KMS-11 (cell line): ENCODE results near the gene TSPAN9.

Experiments
- H2AFZ ChIP-seq: fragments of 200-600 bp; sonication (generic); 2 replicates; pipeline ENCODE4 v1.6.1; 2016; ENCODE audit warnings: antibody characterized with exemption, mixed run types, low read depth
- H3K27ac ChIP-seq: fragments of 200-600 bp; sonication (generic); 2 replicates; pipeline ENCODE4 v1.6.1; 2016; ENCODE audit warnings: mild to moderate bottlenecking, mixed run types
- H3K27me3 ChIP-seq: fragments of 200-600 bp; sonication (generic); 2 replicates; pipeline ENCODE4 v1.6.1; 2017; ENCODE audit warnings: mild to moderate bottlenecking, low read depth, mixed run types, moderate library complexity; ENCODE audit not compliant: insufficient read depth
- H3K36me3 ChIP-seq: fragments of 200-600 bp; sonication (generic); 2 replicates; pipeline ENCODE4 v1.6.1; 2017; ENCODE audit warnings: mild to moderate bottlenecking, mixed run types; ENCODE audit not compliant: insufficient read depth
- H3K4me1 ChIP-seq: fragments of 200-600 bp; sonication (generic); 2 replicates; pipeline ENCODE4 v1.6.1; 2016; ENCODE audit warnings: mild to moderate bottlenecking, low read depth, mixed run types; ENCODE audit not compliant: poor library complexity, severe bottlenecking
- H3K4me2 ChIP-seq: fragments of 200-600 bp; sonication (generic); 2 replicates; pipeline ENCODE4 v1.7.0; 2016; ENCODE audit warnings: mild to moderate bottlenecking, mixed run types
- H3K4me3 ChIP-seq: fragments of 200-600 bp; sonication (generic); IDR thresholded peaks from 2 replicates; pipeline ENCODE4 v1.6.1; 2017; ENCODE audit warnings: low read depth, low read length, mixed read lengths; ENCODE audit not compliant: insufficient read depth
- H3K79me2 ChIP-seq: fragments of 200-600 bp; sonication (generic); 2 replicates; pipeline ENCODE4 v1.6.1; 2016; ENCODE audit warnings: low read depth, mixed run types; ENCODE audit not compliant: insufficient read depth
- H3K9ac ChIP-seq: fragments of 200-600 bp; sonication (generic); 2 replicates; pipeline ENCODE4 v1.6.1; 2016; ENCODE audit warnings: mild to moderate bottlenecking, mixed run types
- H4K20me1 ChIP-seq: fragments of 200-600 bp; sonication (generic); 2 replicates; pipeline ENCODE4 v1.6.1; 2016; ENCODE audit warnings: mild to moderate bottlenecking, mixed run types; ENCODE audit not compliant: insufficient read depth
- CTCF ChIP-seq: fragments of 200-600 bp; sonication (generic); conservative IDR thresholded peaks from 2 replicates; pipeline ENCODE4 v1.6.1; 2017; ENCODE audit warnings: low read depth, mild to moderate bottlenecking, antibody characterized with exemption, low read length, moderate library complexity, mixed read lengths

TSPAN9 gene

GRCh38 chr12:3185260-3185870, 108.2 kb downstream of the TSPAN9 start:
- H3K4me2 ChIP-seq, result no peak overlapping the region
- H3K9ac ChIP-seq, result no peak overlapping the region
- H3K4me1 ChIP-seq, result no peaks in the 10 kb centered on the region
- H4K20me1 ChIP-seq, result no peaks in the 10 kb centered on the region
- H3K4me3 ChIP-seq, result no peak overlapping the region
- no peaks in the 10 kb centered on the region for H3K79me2 ChIP-seq
- H3K27ac ChIP-seq, result no peak overlapping the region
- TF ChIP-seq CTCF, result no peak
- no peaks in the 10 kb centered on the region for H3K36me3 ChIP-seq
- H2AFZ ChIP-seq, result no peak overlapping the region
- no peaks in the 10 kb centered on the region for H3K27me3 ChIP-seq

GRCh38 chr12:3186546-3187215, 109.5 kb downstream of the TSPAN9 start:
- H3K4me2 ChIP-seq, result no peak overlapping the region
- TF ChIP-seq CTCF, result no peak
- H3K79me2 ChIP-seq, result no peaks in the 10 kb centered on the region
- H3K9ac ChIP-seq, result no peak overlapping the region
- no peaks in the 10 kb centered on the region for H3K36me3 ChIP-seq
- H3K27ac ChIP-seq, result no peak overlapping the region
- H3K27me3 ChIP-seq, result no peaks in the 10 kb centered on the region
- H3K4me1 ChIP-seq, result no peaks in the 10 kb centered on the region
- H4K20me1 ChIP-seq, result no peaks in the 10 kb centered on the region
- H3K4me3 ChIP-seq, result no peak overlapping the region
- H2AFZ ChIP-seq, result no peak overlapping the region

- Histone ChIP-seq H3K4me3 (no peak overlapping the region), H3K79me2 (no peaks in the 10 kb centered on the region), H3K9ac (no peak overlapping the region), H3K4me1 (no peaks in the 10 kb centered on the region), H3K36me3 (no peaks in the 10 kb centered on the region), H2AFZ (no peak overlapping the region), H4K20me1 (no peaks in the 10 kb centered on the region), H3K27me3 (no peaks in the 10 kb centered on the region), H3K27ac (no peak overlapping the region), H3K4me2 (no peak overlapping the region)
- TF ChIP-seq CTCF, result no peak
These were observed 110.9 kb downstream of the TSPAN9 start for GRCh38 chr12:3187846-3188770.

- no peak overlapping the region for H2AFZ ChIP-seq
- no peak overlapping the region for H3K9ac ChIP-seq
- no peak for TF ChIP-seq CTCF
- no peak overlapping the region for H3K4me3 ChIP-seq
- H3K4me1 ChIP-seq, result no peaks in the 10 kb centered on the region
- H3K79me2 ChIP-seq, result no peaks in the 10 kb centered on the region
- H3K27me3 ChIP-seq, result no peaks in the 10 kb centered on the region
- H3K4me2 ChIP-seq, result no peak overlapping the region
- H4K20me1 ChIP-seq, result no peaks in the 10 kb centered on the region
- H3K27ac ChIP-seq, result no peak overlapping the region
- H3K36me3 ChIP-seq, result no peaks in the 10 kb centered on the region
These were observed 112.1 kb downstream of the TSPAN9 start for GRCh38 chr12:3189282-3189681.
